GM20000 (cell line): ENCODE measurements around the gene GTF3C2.
"Not testable (repeated sequence)": the region's sequence is repeated elsewhere in the genome, so short reads cannot be mapped to it uniquely, and the experiment has no call there.

Source experiments
- DNase-seq: peaks from one replicate; pipeline ENCODE4 v3.0.0; 2012; ENCODE audit warnings: low spot score
- TF ChIP-seq, protein P1 (sequence below): IDR thresholded peaks from 2 replicates; pipeline ENCODE4 v1.5.1; 2012; ENCODE audit warnings: mild to moderate bottlenecking, control low read depth; ENCODE audit errors: extremely low read depth, missing control alignments

Gene GTF3C2

DNA sequence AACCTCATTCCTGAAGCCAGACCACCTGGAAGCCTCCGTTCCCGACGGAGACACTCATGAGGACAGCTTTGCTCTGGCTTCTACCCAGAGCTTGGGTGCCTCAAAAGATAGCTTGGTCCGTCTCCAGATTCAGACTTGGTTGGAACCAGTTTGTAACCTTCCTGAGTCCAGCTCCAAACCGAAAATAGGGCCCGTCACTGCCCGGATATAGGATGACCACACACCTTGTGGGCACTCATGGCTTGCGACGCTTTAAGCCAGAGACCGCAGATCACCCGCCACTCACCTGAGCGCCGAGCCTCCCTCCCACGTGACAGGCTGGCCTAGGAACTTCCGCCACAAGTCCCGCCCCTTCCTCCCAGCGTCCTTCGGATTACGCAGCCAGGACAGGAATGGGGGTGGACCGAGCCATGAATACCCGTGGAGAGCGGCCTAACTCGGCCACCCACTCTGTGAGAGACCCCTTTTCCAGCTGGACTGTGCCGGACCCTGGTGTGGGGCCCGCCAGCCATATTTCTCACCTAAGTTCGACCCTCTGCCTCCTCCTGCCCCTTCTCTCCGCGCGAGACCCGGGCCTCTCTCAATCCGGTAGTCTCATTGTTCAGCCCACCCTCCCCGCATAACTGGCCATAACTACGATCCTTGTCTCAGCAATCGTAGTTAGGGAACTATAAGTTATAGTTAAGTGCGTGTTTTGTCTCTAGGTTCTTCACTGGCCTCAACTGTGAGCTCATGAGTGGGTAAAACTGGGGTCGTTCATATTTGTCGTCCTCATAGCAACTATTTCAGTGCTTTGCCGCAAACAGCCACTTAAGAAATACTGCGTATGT is 33.6 kb downstream of the GTF3C2 start, which contains the start of gene MPV17:
Gene MPV17 (minus strand): TSS at position 332 of the 830 bp plus-strand sequence. CDS start 580 bp downstream, outside the sequence.
- peak; percentile 93 for DNase-seq
- TF ChIP-seq, protein P1, sequence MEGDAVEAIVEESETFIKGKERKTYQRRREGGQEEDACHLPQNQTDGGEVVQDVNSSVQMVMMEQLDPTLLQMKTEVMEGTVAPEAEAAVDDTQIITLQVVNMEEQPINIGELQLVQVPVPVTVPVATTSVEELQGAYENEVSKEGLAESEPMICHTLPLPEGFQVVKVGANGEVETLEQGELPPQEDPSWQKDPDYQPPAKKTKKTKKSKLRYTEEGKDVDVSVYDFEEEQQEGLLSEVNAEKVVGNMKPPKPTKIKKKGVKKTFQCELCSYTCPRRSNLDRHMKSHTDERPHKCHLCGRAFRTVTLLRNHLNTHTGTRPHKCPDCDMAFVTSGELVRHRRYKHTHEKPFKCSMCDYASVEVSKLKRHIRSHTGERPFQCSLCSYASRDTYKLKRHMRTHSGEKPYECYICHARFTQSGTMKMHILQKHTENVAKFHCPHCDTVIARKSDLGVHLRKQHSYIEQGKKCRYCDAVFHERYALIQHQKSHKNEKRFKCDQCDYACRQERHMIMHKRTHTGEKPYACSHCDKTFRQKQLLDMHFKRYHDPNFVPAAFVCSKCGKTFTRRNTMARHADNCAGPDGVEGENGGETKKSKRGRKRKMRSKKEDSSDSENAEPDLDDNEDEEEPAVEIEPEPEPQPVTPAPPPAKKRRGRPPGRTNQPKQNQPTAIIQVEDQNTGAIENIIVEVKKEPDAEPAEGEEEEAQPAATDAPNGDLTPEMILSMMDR: no peak

DNA sequence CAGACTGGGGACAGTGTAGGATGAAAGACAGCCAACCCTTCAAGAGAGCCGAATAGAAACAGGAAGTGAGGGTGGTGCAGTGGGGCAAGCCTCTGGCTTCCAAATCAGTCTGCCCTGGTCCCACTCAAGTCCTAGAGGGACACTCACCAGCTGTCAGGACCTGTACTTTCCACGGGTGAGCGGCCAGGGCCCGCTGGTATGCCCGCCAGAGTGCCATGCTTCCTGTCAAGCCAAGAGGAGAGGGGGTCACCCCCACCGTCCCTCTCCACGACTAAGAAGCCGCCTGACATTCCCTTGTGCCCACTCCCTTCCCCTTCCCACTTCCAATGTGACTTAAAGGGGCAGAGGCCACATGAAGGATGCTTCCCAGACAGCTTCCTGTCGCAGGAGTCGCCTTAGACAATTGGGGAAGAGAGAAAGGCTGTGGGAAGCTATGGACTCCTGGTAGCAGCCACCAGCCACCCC is 34.2 kb downstream of the GTF3C2 start:
- no peak for DNase-seq
- TF ChIP-seq, protein P1: no peak

DNA sequence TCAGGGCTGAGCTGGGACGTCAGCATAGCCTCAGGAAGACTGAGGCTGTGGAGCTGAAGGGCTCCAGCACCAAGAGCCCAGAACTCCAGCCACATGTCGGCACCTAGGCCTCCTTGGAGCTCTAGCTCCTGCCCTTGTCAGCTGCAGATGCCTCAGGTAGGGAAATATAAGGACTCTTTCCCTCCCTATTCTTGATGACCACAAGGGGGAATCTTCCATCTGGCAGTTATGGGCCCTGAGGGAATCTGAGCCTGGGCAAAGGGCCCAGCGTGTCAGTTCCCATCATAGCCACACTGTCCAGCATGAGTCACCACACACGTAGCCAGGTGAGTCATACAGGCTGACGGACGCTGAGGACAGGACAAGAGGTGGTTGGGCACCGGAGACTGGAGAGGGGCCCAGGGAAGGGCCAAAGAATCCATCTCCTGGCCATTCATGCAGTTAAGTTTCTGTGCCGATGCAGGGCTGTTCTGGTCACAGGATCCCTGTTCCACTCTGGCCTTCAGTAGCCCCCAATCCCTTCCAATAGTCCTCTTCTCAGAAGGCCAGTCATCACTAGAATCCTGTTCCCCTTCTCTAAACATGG is 35.5 kb downstream of the GTF3C2 start:
- no peak for DNase-seq
- TF ChIP-seq, protein P1: no peak

DNA sequence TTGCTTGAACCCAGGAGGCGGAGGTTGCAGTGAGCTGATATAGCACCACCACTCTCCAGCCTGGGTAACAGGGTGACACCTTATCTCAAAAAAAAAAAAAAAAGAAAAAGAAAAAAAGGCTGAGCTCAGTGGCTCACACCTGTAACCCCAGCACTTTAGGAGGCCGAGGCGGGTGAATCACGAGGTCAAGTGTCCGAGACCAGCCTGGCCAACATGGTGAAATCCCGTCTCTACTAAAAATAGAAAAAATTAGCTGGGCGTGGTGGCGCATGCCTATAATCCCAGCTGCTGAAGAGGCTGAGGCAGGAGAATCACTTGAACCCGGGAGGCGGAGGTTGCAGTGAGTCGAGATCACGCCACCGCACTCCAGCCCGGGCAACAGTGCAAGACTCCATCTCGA is 36.7 kb downstream of the GTF3C2 start:
- not testable (repeated sequence) for DNase-seq

DNA sequence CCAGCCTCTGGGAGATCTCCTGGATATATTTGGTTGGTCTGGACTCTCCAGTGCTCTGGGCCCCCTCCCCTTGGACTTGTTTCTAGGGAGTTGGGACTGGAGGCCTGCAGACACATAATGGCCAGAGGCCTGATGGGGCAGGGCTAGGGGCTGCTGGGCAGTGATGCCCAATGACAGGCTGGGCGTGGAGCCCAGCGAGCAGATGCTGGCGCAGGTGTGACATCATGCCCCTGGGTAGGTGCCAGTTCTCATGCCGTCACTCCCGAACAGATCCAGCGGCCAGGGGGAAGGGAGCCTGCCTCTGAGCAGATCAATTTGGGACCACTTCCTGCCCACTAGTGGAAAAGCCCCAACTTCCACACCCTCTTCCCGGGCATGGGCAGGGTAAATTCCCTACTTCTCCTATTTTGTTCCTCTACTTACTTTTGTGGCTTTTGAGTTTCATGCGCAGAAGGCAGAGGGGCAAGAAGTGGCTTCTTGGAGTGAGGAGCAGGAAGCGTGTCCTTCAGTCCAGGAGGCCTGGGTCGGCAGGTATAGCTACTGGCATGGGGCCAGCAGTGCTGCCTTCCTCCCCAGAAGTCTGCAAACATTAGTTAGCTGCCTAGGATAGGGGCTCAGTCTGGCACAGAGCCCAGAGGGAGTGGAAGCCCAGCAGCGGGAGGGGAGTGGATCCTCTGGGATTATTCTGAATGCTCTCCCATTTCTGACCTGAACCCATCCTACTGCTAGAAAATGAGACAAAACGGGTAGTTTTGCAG is 39.7 kb downstream of the GTF3C2 start:
- no peak for DNase-seq

DNA sequence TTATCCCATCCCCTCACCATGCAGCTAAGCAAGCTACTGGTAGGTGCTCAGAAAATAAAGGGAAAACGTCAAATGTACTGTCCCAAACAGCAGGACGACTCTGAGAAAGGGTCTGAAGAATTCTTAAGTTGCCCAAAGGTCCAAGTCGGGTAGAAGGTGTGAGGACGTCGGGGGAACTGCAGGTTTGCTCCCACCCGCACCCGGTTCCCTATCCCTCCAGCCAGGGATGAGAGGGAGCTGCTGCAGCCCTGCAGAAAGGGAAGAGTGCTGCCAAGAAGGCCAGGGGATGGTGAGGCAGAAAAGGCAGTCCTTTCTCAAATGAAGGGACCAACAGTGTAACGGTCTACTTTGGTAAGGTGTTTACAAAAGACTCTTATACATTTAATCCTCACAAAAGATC is 41.4 kb downstream of the GTF3C2 start:
- TF ChIP-seq, protein P1: no peak

More for the DNA sequence above, 39.7 kb downstream of the GTF3C2 start:
- TF ChIP-seq, protein P1: no peak

DNA sequence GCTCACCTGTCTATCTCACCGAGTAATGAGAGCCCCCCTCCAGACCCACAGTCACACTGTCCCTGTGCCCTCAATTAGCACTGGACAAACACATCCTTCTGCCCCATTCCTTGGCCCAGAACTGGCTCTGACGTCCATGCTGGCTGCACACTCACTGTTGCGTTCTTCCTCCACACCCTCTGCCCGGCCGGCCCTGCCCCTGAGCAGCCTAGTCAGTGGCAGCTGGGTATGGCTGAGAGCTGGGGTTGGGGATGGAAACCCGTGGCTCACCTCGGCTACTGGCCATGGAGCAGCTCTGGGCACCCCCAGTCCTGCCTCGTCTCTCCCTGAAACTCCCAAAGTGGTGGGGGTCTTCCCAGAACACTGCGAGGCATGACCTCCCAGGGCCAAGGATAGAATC is 41.9 kb downstream of the GTF3C2 start:
- TF ChIP-seq, protein P1: no peak
- DNase-seq: no peak

More for the DNA sequence above, 41.4 kb downstream of the GTF3C2 start:
- DNase-seq: no peak
